Bronchial epithelial cell (primary cell): Measurements from ENCODE around the gene AUTS2. TPM values are rescaled to one million over a fixed set of nuclear protein-coding genes. Genes with fewer than 3 reads are reported as not detected.

Source experiments
- DNase-seq: peaks from one replicate; pipeline ENCODE4 v3.0.0-alpha.2; 2010; ENCODE audit warnings: low read depth
- FAIRE-seq: peaks from 2 replicates; lab custom pipeline; 2011; peaks lifted over from hg19 to GRCh38; lab: Jason Lieb, UNC
- H3K27me3 ChIP-seq: 2 replicates; pipeline ENCODE4 v1.5.1; 2011; ENCODE audit warnings: low read length; ENCODE audit not compliant: control insufficient read depth, insufficient read depth
- H3K36me3 ChIP-seq: 2 replicates; pipeline ENCODE4 v1.5.1; 2011; ENCODE audit warnings: low read length; ENCODE audit not compliant: control insufficient read depth, insufficient read depth
- H3K4me3 ChIP-seq: 2 replicates; pipeline ENCODE4 v1.5.1; 2011; ENCODE audit warnings: mild to moderate bottlenecking, low read depth, low read length, control low read depth
- total RNA-seq: library from RNA; depleted of rRNA; stranded (reverse); fragments of >200 nt; gene quantifications from 2 replicates; pipeline ENCODE4 v1.2.1, GENCODE V29; 2014
- TF ChIP-seq, protein P1 (sequence below): IDR thresholded peaks from 2 replicates; pipeline ENCODE4 v1.5.1; 2011; ENCODE audit warnings: mild to moderate bottlenecking, moderate library complexity, low read length, control low read depth, inconsistent platforms; ENCODE audit not compliant: insufficient read depth, severe bottlenecking

AUTS2 gene
- total RNA-seq, 1 donor from 2014 or later = 9.5 TPM

DNA sequence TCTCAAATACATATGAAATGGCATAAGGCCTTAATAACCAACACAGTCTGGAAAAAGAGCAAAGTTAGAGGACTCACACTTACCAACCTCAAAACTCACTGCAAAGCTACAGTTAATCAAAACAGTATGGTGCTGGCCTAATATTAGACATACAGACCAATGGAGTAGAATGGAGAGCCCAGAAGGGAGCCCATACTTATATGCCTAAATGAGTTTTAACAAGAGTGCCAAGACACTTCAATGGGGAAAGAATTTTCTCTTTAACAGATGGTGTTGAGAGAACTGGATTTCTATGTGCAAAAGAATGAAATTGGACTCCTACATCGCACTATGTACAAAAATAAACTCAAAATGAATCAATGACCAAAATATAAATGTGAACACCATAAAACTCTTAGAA lies 522.6 kb downstream of the AUTS2 start:
- Histone ChIP-seq H3K27me3 (no peaks in the 10 kb centered on the region), H3K36me3 (no peaks in the 10 kb centered on the region), H3K4me3 (no peak overlapping the region)
- TF ChIP-seq, protein P1, sequence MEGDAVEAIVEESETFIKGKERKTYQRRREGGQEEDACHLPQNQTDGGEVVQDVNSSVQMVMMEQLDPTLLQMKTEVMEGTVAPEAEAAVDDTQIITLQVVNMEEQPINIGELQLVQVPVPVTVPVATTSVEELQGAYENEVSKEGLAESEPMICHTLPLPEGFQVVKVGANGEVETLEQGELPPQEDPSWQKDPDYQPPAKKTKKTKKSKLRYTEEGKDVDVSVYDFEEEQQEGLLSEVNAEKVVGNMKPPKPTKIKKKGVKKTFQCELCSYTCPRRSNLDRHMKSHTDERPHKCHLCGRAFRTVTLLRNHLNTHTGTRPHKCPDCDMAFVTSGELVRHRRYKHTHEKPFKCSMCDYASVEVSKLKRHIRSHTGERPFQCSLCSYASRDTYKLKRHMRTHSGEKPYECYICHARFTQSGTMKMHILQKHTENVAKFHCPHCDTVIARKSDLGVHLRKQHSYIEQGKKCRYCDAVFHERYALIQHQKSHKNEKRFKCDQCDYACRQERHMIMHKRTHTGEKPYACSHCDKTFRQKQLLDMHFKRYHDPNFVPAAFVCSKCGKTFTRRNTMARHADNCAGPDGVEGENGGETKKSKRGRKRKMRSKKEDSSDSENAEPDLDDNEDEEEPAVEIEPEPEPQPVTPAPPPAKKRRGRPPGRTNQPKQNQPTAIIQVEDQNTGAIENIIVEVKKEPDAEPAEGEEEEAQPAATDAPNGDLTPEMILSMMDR = no peak
- FAIRE-seq (no peak), DNase-seq (no peak)

DNA sequence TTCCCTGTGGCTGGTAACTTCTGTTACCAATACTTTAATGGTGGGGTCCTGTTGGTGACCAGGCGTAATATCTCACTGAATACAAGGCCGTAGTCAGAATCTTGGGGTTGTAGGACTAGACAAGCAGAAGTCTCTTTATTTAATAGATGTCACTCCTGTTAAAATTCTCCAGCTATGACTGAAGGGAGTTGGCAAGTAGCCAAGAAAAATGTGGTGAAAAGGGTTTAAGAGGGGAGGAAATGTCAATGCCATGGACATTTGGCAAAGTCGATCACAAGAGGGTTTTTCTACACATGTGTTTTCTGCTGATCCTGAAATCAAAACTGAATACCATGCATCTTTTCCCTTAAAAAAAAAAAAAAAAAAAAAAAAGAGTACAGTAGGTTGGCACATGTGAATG lies 533.5 kb downstream of the AUTS2 start:
- DNase-seq (no peak), FAIRE-seq (no peak)
- TF ChIP-seq, protein P1 = no peak
- Histone ChIP-seq H3K36me3 (no peaks in the 10 kb centered on the region), H3K4me3 (no peak overlapping the region), H3K27me3 (no peaks in the 10 kb centered on the region)

DNA sequence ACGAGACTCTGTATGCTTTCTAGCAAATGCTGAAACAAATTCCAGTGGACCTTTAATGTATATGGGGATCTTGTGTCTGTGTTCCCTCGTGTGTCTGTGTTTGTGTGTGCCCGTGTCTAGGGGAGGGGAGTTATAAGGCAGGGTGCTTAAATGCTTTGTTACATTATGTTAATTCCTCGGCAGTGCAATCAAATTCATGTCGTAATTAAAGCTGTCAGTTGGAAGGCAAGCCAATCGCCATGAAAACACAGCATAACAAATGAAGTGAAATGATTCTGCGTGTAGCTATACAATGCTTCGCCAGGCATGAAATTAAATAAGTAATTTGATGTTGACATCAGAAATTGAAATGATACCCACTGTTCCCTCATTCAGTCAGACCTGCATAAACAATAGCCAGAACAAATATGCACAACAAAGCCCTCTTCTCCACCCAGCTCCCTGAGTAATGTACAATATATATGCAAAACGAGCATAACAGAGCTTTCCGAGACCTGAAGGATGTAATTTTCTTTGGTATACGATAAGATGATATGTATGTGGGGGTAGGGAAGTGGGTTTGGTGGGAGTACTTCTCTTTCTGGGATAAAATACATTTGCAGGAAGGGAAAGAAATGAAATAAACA lies 534.1 kb downstream of the AUTS2 start:
- DNase-seq = no peak
- Histone ChIP-seq H3K27me3 (no peaks in the 10 kb centered on the region), H3K36me3 (no peaks in the 10 kb centered on the region), H3K4me3 (no peak overlapping the region)
- no peak for FAIRE-seq
- TF ChIP-seq, protein P1 = no peak

DNA sequence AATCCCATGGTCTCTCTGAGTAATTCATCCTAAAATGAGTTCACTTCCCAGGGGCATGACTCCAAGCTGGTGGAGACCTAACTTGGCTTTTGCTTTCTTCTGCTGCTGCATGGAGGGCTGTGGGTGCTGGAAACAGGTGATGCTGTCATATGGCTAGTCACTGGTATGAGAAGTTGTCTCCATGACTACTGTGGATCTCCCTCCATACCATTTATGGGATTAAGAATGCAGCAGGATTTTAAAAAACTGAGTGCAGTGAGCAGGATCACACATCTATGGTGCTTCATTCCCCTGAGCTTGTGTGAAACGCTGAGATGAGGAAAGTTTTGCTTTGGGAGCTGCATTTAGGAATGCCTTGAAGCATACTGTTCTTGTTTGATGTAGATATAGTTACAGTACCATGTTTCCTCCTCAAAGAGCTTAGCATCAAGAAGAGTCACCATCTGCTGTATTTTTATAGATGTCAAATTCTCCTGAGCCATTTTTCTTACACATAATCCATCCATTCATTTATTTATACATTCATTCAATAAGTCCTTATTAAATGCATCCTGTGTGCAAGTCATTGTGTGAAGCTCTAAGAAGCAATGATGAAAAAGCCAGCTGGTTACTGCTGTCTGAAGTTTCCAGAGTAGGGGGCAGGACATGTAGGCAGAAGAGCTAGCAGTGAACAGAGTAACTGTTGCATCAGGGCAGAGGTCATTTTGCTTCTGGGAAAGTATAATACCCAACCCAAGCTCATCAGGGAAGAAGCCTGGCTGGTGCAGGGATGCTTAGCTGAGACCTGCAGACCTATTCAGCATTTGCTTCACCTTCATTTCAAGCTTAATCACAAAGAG lies 534.8 kb downstream of the AUTS2 start:
- TF ChIP-seq, protein P1 = no peak
- Histone ChIP-seq H3K36me3 (no peaks in the 10 kb centered on the region), H3K4me3 (no peak overlapping the region), H3K27me3 (no peaks in the 10 kb centered on the region)
- FAIRE-seq (no peak), DNase-seq (no peak)

DNA sequence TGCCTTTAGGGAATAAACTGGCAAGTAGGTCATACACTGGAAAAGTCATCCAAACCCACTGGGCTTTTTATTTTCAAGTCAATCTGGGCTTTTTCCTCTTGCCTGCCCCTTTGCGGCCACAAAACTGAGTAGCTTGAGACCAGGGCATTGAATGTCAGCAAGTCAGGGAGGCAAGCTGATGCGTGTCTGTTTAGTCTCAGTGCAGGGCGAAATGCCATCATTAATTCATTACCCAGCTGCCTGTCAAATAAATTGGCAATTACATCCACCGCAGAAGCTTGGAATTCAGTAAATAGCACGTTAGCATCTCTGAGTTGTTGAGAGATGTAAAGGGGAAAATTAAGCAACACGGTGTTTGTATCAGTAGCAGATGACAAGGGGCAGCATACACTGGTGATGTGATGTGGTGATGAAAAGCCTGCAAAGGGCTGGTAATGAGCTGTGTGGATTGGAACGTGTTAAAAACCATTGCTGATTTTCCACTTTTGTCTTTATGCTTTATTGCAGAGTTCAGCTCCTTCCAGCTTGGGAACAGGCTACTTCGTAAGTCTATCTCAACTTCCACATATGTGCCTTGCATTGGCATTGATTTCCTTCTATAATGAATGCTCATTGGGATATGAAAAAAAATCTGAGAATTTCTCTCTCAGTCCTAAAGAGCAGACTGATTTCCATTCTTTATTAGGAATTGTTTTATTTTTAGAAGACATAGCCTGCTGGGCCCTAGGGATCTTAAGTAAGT lies 535.9 kb downstream of the AUTS2 start:
- H3K4me3 ChIP-seq = no peak overlapping the region
- H3K27me3 ChIP-seq = no peaks in the 10 kb centered on the region
- no peaks in the 10 kb centered on the region for H3K36me3 ChIP-seq
- TF ChIP-seq, protein P1 = no peak
- FAIRE-seq = no peak
- DNase-seq = peak; percentile 2
